Central memory CD8-positive, alpha-beta T cell (primary cell): ENCODE measurements around the gene CAMTA1.

Source experiments
- ATAC-seq: fragments of 150-1000 bp; cut with Tn5 transposase; replicated peaks from 2 replicates; pipeline ENCODE4 v1.10.0; 2022; ENCODE audit warnings: mild to moderate bottlenecking, moderate FRiP score, moderate number of reproducible peaks; ENCODE audit not compliant: poor library complexity, severe bottlenecking; ENCODE audit errors: extremely low read depth
- DNase-seq, 2 donors: peaks; one replicate each; pipeline ENCODE4 v3.0.0; 2021; ENCODE audit warnings: low spot score in 2 of 2
- H3K27ac Mint-ChIP-seq: one replicate; pipeline ENCODE4 v1.8.0; 2022; ENCODE audit warnings: low read depth, mild to moderate bottlenecking, moderate library complexity, mixed read lengths
- H3K27me3 Mint-ChIP-seq: one replicate; pipeline ENCODE4 v1.8.0; 2022; ENCODE audit warnings: mixed read lengths
- H3K36me3 Mint-ChIP-seq: one replicate; pipeline ENCODE4 v1.8.0; 2022; ENCODE audit warnings: mild to moderate bottlenecking, moderate library complexity, mixed read lengths; ENCODE audit not compliant: insufficient read depth
- H3K4me1 Mint-ChIP-seq: one replicate; pipeline ENCODE4 v1.8.0; 2022; ENCODE audit warnings: mixed read lengths
- H3K4me3 Mint-ChIP-seq: one replicate; pipeline ENCODE4 v1.8.0; 2022; ENCODE audit warnings: mild to moderate bottlenecking, moderate library complexity, mixed read lengths
- H3K9me3 Mint-ChIP-seq: one replicate; pipeline ENCODE4 v1.8.0; 2022; ENCODE audit warnings: mixed read lengths

CAMTA1 gene

DNA sequence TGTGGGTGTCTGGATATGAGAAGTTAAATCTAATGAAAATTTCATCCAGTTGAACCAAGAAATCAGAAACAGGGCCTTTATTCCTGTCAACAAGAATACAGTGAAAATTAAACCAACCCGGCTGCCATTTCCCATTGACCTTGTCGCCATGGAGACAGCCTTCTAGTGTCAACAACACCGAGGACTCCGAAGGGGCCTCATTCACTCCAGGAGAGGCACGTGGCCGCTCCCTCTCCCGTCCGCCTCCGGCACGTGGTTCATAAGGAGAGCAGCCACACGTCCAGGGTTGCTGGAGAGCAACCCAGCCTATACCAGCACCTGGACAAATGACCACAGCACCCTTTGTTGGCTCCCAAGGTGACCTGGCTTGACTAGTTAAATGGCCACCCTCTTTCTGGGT lies 865.5 kb downstream of the CAMTA1 start:
- Mint-ChIP-seq H3K27me3 (no peaks in the 10 kb centered on the region), H3K4me3 (no peak overlapping the region), H3K9me3 (no peaks in the 10 kb centered on the region), H3K36me3 (no peaks in the 10 kb centered on the region), H3K4me1 (no peaks in the 10 kb centered on the region), H3K27ac (no peak overlapping the region)
- DNase-seq (no peak), ATAC-seq (no peak)

DNA sequence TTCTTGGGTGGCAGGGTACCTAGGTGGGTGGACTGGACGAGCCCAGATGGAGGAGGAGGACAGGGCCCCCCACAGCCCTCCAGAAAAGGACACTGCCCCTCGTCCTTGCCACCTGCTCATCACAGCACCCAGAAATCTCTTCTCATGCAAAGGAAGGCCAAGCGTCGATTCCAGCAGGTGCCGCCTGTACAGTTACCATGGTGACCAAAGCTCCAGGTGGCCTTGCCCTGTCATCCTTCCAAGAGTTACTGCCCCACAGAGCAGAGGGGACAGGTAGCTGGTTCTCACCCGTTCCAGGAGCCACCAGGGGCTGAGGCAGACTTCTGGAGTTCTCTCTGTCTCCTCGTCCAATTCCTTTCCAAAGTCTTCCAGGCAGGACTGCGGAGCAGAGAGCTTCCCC lies 865.9 kb downstream of the CAMTA1 start:
- Mint-ChIP-seq H3K27me3 (no peaks in the 10 kb centered on the region), H3K36me3 (no peaks in the 10 kb centered on the region), H3K9me3 (no peaks in the 10 kb centered on the region), H3K27ac (no peak overlapping the region), H3K4me1 (no peaks in the 10 kb centered on the region), H3K4me3 (no peak overlapping the region)
- DNase-seq (no peak), ATAC-seq (no peak)

DNA sequence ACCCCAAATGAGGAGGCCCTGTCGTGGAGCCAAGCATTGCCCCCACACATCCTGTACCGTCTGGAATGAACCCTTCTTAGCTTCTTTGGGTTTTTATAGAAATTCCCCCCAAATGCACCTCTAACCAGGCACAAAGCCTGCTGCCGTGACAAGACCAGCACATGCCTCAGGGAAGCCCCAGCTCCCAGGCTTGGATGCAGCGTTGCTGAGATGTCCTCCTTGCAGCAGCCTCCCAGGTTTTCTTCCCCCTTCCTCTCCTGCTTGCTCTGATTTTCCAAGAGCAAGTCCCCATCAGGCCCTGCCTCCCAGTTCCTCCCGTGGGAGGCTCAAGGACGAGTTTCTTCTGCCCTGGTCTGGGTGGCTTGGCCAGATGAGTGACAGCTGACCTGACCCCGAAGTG lies 866.8 kb downstream of the CAMTA1 start:
- H3K4me3 Mint-ChIP-seq: no peak overlapping the region
- DNase-seq: no peak
- no peak overlapping the region for H3K27ac Mint-ChIP-seq
- H3K9me3 Mint-ChIP-seq: no peaks in the 10 kb centered on the region
- no peak for ATAC-seq
- H3K27me3 Mint-ChIP-seq: no peaks in the 10 kb centered on the region
- H3K36me3 Mint-ChIP-seq: no peaks in the 10 kb centered on the region
- H3K4me1 Mint-ChIP-seq: no peaks in the 10 kb centered on the region

DNA sequence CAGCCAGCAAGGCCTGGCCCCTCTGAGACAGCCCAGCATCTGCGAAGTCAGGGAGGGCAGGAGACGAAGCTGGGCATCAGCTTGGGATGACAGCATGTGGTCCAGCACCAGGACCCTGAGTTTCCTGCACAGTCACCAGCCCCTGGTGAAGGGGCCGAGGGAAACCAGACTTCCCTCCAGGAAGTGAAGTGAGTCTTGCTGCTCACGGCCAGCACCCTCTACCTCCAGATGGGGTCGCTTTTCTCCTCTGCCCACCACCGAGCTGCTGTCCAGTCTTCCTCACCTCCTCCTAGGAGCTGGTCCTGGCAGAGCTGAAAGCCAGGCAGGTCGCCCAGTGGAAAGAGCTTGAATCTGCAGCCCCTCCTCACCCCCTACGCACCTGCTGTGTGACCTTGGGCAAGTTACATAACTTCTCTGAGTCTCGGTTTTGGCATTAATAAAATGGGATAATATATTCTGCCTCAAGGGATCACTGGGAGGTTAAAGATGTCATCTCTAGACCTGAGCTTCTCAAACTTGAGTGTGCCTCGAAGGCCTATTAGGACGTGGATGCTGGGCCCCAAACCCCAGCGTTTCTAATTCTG lies 867.4 kb downstream of the CAMTA1 start:
- H3K9me3 Mint-ChIP-seq: no peaks in the 10 kb centered on the region
- H3K4me1 Mint-ChIP-seq: no peaks in the 10 kb centered on the region
- no peak overlapping the region for H3K4me3 Mint-ChIP-seq
- no peak overlapping the region for H3K27ac Mint-ChIP-seq
- H3K36me3 Mint-ChIP-seq: no peaks in the 10 kb centered on the region
- no peak for DNase-seq
- no peak for ATAC-seq
- H3K27me3 Mint-ChIP-seq: no peaks in the 10 kb centered on the region

DNA sequence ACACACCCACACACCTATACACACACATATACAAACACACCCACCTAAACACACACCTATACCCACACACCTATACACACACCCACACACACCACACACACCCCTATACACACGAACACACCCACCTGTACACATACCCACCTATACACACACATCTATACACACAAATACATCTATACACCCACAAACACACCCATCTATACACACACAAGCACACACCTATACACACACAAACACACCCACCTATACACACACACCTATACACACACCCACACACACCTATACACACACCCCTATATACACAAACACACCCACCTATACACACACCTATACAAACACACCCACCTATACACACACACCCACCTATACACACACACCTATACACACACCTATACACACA lies 869.5 kb downstream of the CAMTA1 start:
- Mint-ChIP-seq H3K4me1 (no peaks in the 10 kb centered on the region), H3K36me3 (no peaks in the 10 kb centered on the region), H3K4me3 (no peak overlapping the region), H3K27ac (no peak overlapping the region), H3K9me3 (no peaks in the 10 kb centered on the region), H3K27me3 (no peaks in the 10 kb centered on the region)
- no peak for ATAC-seq
- DNase-seq: no peak

DNA sequence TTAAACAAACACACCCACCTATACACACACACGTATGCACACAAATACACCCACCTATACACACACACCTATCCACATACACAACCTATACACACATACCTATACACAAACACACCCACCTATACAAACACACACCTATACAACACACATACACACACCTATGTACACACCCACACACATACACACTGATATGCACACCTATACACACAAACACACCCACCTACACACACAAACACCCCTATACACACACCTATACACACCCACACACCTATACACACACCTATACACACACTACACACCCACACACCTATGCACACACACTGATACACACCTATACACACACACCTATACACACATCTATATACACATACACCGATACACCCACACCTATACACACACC lies 870.1 kb downstream of the CAMTA1 start:
- Mint-ChIP-seq H3K27me3 (no peaks in the 10 kb centered on the region), H3K4me1 (no peaks in the 10 kb centered on the region), H3K4me3 (no peak overlapping the region), H3K27ac (no peak overlapping the region), H3K36me3 (no peaks in the 10 kb centered on the region), H3K9me3 (no peaks in the 10 kb centered on the region)
- DNase-seq: no peak
- ATAC-seq: no peak

DNA sequence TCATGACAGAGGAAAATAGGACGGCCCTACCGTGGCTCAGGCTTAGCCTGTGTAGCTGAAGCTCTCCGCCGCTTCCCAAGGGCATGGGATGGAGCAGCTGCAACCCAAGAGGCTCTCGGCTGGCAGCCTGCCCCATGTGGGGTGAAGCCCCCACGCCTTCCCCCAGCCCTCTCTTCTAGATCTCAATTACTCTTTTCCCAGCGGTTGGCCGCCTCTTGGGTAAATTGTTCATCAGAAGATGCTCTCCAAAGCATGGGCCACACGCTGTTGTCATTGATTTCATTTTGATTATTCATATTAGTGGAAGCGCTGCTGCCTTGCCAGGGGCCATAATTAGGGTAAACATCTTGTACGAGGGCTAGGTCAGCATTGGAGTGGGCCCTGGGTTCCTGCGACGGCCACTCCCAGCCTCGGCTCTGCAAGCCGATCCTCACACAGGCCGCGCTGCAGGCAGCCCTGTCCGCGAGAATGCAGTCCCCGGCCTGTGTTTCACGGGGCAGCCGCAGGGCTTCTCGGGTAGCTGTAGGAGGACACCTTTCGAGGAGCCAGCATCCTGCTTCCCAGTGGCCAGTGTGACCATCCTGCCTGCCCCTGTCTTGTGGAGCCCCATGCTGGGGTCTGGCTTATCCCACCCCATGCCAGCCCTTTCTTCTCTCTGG lies 871.4 kb downstream of the CAMTA1 start:
- Mint-ChIP-seq H3K36me3 (no peaks in the 10 kb centered on the region), H3K9me3 (no peaks in the 10 kb centered on the region), H3K27me3 (peaks cover 9% of the 10 kb centered on the region), H3K4me3 (no peak overlapping the region), H3K27ac (no peak overlapping the region), H3K4me1 (no peaks in the 10 kb centered on the region)
- ATAC-seq (no peak), DNase-seq (no peak)

DNA sequence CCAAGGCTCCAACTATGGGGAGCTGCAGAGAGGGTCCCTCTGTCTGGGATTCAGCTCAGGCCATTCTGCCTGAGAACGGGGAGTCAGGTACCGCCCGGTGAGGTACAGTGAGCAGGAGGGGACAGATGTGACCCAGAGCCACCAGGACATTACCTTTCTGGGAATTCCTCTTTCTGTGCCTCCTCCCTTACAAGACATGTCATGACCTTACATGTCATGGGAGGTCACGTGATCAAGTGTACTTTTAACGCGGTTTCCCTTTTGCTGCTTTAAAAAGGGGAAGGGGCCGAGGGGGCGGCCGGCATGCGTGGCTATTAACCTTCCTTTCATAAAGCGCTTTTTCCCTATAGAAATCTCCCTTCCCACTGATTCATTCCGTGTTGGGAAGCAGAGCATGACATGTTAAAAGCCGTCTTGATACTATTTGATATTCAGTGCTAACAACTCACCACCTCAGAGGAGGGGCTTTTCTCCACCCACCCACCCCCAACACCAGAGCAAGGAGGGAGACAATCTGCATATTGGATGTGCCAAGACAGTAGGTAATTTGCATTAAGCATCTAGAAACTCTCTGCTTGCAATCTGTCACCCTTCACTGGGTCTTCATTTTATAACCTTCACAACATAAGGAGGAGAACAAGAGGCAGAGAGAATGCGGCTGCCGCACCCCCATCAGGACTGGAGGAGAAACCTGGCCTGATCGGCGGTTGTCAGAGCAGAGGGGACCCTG lies 872.2 kb downstream of the CAMTA1 start:
- Mint-ChIP-seq H3K36me3 (no peaks in the 10 kb centered on the region), H3K27me3 (peaks cover 9% of the 10 kb centered on the region), H3K4me1 (no peaks in the 10 kb centered on the region), H3K27ac (no peak overlapping the region), H3K9me3 (no peaks in the 10 kb centered on the region), H3K4me3 (no peak overlapping the region)
- DNase-seq (no peak), ATAC-seq (no peak)

DNA sequence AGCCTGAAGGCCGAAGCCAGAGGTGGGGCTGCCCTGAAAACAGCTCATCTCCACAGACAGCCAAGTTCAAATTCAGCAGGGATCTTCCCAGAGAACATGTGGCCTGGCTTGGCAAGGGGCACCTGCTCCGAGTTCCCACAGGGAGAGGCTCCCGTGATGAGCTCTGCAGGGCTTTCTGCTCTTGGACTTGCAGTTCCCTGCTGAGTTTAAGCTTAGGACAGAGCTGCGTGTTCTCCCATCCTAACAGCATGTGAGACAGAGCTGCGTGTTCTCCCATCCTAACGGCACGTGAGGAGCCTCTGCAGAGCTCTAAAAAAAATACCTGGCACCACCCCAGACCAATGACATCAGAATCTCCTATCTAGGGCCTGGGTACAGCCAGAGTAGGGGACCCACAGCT lies 872.8 kb downstream of the CAMTA1 start:
- no peak overlapping the region for H3K4me3 Mint-ChIP-seq
- DNase-seq: no peak
- H3K27me3 Mint-ChIP-seq: peaks cover 9% of the 10 kb centered on the region
- H3K9me3 Mint-ChIP-seq: no peaks in the 10 kb centered on the region
- H3K4me1 Mint-ChIP-seq: no peaks in the 10 kb centered on the region
- no peak overlapping the region for H3K27ac Mint-ChIP-seq
- no peak for ATAC-seq
- H3K36me3 Mint-ChIP-seq: no peaks in the 10 kb centered on the region

DNA sequence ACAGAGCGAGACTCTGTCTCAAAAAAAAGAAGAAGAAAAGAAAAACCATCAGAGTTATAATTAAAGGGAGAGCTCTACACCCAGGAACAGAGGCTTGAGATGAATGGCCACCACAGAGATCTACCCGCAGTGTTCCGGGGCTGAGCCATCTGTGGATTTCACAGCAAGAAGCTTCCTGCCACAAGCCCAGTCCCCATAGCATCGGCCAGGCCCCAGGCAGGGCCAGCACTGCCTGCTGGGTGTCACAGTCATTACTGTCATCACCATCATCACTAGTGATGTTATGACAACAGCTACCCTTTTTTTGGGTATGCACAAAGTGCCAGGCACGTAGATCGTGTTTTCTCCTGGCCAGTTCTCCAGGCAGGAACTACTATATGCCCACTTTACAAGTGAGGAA lies 874.3 kb downstream of the CAMTA1 start:
- ATAC-seq: no peak
- Mint-ChIP-seq H3K36me3 (no peaks in the 10 kb centered on the region), H3K4me1 (no peaks in the 10 kb centered on the region), H3K9me3 (no peaks in the 10 kb centered on the region), H3K27ac (no peak overlapping the region), H3K27me3 (peaks cover 9% of the 10 kb centered on the region), H3K4me3 (no peak overlapping the region)
- no peak for DNase-seq

DNA sequence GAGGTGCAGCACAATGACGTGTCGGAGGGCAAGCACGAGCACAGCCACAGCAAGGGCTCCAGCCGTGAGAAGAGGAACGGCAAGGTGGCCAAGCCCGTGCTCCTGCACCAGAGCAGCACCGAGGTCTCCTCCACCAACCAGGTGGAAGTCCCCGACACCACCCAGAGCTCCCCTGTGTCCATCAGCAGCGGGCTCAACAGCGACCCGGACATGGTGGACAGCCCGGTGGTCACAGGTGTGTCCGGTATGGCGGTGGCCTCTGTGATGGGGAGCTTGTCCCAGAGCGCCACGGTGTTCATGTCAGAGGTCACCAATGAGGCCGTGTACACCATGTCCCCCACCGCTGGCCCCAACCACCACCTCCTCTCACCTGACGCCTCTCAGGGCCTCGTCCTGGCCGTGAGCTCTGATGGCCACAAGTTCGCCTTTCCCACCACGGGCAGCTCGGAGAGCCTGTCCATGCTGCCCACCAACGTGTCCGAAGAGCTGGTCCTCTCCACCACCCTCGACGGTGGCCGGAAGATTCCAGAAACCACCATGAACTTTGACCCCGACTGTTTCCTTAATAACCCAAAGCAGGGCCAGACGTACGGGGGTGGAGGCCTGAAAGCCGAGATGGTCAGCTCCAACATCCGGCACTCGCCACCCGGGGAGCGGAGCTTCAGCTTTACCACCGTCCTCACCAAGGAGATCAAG lies 878.3 kb downstream of the CAMTA1 start:
- Mint-ChIP-seq H3K9me3 (no peaks in the 10 kb centered on the region), H3K27ac (no peak overlapping the region), H3K4me1 (peaks cover 5% of the 10 kb centered on the region), H3K36me3 (no peaks in the 10 kb centered on the region), H3K27me3 (peaks cover 9% of the 10 kb centered on the region), H3K4me3 (no peak overlapping the region)
- no peak for ATAC-seq
- no peak for DNase-seq

DNA sequence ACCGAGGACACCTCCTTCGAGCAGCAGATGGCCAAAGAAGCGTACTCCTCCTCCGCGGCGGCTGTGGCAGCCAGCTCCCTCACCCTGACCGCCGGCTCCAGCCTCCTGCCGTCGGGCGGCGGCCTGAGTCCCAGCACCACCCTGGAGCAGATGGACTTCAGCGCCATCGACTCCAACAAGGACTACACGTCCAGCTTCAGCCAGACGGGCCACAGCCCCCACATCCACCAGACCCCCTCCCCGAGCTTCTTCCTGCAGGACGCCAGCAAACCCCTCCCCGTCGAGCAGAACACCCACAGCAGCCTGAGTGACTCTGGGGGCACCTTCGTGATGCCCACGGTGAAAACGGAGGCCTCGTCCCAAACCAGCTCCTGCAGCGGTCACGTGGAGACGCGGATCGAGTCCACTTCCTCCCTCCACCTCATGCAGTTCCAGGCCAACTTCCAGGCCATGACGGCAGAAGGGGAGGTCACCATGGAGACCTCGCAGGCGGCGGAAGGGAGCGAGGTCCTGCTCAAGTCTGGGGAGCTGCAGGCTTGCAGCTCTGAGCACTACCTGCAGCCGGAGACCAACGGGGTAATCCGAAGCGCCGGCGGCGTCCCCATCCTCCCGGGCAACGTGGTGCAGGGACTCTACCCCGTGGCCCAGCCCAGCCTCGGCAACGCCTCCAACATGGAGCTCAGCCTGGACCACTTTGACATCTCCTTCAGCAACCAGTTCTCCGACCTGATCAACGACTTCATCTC lies 879.1 kb downstream of the CAMTA1 start:
- Mint-ChIP-seq H3K27me3 (peaks cover 9% of the 10 kb centered on the region), H3K9me3 (no peaks in the 10 kb centered on the region), H3K36me3 (no peaks in the 10 kb centered on the region), H3K4me3 (no peak overlapping the region), H3K27ac (no peak overlapping the region), H3K4me1 (peaks cover 5% of the 10 kb centered on the region)
- DNase-seq (no peak), ATAC-seq (no peak)
